GM19395 (cell line): Measurements from ENCODE around the gene ADGRB3.
"Not testable (repeated sequence)": the region's sequence is repeated elsewhere in the genome, so short reads cannot be mapped to it uniquely, and the experiment has no call there.

Experiments used
- ATAC-seq: cut with Tn5 transposase; IDR thresholded peaks from one replicate; pipeline ENCODE4 v1.9.1; 2021; ENCODE audit warnings: mild to moderate bottlenecking, moderate library complexity; ENCODE audit not compliant: unreplicated experiment

The ADGRB3 gene

DNA sequence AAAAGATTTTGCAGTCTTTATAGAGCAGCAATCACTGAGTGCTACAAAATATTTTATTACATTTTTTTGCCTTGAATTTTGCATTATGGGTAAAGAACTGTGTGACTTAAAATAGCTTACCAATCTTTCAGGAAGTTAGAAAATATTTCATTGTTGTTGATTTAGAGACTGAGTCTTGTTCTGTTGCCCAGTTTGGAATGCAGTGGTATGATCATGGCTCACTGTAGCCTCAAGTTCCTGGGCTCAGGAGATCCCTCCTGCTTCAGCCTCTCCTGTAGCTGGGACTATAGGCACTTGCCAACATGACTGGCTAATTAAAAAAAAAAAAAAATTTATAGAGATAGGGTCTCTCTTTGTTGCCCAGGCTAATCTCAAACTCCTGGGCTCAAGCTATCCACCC is 100.8 kb downstream of the ADGRB3 start:
- no peak for ATAC-seq

DNA sequence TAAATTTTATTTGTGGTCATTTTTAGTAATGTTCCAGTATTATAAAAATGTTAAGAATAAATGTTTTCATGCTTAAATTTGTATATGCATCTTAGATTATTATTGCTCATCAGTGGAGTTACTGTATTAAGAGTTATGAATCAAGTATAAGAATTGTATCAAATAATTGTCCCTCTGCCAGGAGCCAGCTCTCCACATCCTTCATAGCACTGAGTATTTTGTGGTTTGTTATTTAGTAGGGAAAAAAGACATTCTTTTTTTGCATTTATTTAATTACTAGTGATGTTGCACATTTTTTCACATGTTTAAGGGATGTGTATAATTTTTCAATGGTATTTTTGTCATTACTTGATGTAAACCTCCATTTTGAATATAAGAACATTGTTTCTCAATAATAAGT is 102.0 kb downstream of the ADGRB3 start:
- ATAC-seq: no peak

DNA sequence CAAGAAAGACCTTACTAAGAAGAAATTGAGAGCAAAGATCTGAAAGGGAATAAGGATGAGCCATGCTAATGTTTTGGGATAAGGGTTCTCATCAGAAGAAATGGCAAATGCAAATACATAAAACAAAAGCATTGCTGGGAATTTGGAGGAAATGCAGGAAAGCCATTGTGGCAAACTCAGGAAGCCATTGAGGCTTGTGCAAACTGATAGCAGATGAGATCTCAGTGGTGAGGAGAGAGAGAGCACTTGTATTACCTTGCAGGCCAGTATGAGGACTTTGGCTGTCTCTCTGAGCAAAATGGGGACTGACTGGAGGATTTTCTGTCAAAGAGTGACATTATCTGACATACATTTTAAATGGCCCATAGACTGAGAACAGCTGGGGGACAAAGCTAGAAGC is 103.0 kb downstream of the ADGRB3 start:
- ATAC-seq: no peak

DNA sequence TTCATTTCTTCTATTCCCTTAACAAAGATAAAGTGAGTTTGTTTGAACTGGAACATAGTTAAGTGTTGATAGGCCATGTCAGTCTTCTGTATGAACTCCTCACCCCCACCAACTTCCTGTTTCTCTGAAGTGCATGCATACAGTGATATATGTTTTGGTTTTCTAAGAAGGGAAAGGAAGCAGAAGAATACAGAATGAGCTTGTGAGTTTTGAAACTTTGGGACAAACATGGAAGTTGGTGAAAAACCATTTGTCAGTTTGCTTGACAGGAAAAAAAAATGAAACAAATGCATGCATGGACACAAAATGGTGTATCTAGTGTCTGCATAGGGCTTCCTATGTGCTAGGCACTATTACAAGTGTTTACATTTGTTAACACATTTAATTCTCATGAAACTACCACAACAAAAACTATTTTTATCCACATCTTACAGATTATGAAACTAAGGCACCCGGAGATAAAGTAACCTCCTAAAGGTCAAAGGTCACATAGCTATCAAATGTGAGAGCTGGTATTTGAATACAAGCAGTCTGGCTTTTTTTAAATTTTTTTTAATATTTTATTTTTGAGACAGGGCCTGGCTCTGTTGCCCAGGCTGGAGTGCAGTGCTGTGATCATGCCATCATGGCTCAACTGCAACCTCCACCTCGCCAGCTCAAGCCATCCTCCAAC is 105.9 kb downstream of the ADGRB3 start:
- peak; percentile 67 for ATAC-seq

DNA sequence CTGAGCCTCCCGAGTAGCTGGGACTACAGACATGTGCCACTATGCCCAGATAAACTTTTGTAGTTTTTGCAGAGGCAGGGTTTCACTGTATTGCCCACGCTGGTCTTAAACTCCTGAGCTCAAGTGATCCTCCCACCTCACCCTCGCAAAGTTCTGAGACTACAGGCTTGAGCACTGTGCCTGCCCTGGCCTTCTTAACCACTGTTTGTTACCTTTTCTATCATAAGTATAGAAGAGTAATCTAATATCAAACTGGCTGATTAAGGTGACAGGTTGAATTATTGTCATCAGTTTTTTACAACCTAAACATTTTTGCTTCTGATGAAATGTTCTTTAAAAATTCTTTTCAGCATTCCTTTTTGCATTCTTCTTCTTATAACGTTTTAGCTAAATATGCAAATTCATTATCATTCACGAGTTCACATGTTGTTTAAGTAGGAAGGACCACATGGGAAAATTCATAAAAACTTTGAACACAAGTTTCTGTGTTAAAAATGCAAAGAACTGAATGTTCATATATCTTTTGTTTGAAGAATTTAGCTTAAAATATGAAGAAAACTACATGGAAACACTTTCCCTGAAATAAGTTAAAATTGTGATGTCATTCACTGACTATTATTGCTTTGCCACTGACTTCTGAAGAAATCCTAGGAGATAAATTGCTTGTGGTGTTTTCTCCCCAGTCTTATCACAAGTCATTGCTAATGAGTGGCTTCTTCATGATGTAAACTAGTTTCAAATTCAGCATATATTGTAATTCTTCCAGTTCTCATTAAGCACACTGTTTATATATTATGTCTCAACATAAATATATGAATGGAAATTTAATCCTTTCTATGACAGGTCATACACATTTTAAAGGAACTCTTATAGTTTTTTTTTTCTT is 106.7 kb downstream of the ADGRB3 start:
- ATAC-seq: peak; percentile 5

DNA sequence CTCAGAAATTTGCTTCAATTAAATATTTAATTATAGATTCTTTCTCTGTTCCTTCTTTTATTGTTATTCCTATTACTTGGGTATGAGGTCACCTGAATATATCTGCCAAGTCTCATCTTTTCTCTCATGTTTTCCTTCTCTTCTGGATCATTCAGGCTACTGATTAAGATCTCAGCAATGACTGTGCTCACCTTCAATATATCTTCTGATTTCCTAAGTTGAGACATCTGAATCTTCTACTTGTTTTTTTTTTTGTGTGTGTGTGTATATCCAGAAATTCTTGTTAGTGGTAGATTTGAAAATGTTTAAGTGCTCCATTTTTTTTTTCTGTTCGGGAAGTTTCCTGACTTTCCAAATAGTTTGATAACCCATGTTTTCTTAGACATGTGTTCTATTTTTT is 108.0 kb downstream of the ADGRB3 start:
- ATAC-seq: no peak

DNA sequence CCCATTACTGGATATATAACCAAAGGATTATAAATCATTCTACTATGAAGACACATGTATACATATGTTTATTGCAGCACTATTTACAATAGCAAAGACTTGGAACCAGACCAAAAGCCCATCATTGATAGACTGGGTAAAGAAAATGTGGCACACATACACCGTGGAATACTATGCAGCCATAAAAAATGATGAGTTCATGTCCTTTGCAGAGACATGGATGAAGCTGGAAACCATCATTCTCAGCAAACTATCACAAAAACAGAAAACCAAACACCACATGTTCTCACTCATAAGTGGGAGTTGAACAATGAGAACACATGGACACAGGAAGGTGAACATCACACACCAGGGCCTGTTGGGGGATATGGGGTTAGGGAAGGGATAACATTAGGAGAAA is 109.3 kb downstream of the ADGRB3 start:
- not testable (repeated sequence) for ATAC-seq

DNA sequence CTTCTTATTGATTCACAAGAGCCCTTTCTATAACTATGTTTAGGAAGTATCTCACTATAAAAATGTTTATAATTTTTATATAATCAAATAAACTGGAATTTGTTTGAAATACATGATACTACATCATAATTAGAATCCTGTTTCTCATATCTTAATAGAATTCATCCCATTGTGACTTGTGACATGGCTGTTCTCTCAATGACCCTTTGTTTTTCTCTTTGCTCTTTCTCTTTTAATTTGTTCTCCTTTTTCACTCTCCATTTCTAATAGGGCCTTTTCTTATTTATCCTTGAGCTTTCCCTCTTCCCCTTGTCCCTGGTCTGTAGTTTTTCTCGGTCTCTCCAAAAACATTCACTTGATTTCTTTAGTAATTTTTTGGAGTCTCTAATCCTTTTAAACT is 111.3 kb downstream of the ADGRB3 start:
- no peak for ATAC-seq

DNA sequence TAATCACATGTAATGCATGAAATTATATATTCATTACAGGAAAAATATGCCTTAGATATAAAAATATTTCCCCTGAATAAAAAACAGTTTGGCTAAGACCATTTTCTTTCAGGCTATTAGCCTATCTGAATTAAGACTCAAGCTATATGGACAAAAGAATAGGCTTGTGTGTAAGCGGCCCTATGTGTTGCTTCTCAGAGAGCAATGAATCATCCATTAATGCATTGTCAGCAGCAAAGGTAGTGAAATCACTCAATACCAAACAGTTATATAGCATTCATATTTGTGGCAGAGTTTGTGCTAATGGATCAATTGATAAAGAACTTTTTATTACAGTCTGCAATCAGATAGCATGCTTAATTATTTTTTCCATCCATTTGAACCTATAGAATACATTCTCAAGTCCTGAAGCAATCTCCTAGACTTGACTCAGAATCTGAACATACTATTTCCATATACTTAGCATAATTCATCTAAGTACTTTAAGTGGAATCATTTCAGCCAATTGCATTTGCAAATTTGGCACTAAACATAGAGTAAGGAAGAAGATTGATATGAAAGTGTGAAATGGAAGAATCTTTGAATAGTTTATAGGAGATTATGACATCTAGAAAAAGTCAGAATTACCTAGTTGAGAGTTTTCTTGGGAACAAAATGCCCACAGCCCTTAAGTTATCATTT is 112.2 kb downstream of the ADGRB3 start:
- ATAC-seq: no peak

DNA sequence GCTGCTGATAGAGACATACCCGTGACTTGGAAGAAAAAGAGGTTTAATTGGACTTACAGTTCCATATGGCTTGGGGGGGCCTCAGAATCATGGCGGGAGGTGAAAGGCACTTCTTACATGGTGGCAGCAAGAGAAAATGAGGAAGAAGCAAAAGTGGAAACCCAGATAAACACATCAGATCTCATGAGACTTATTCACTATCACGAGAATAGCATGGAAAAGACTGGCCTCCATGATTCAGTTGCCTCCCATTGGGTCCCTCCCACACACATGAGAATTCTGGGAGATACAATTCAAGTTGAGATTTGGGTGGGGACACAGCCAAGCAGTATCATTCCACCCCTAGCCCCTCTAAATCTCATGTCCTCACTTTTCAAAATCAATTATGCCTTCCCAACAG is 112.8 kb downstream of the ADGRB3 start:
- not testable (repeated sequence) for ATAC-seq

DNA sequence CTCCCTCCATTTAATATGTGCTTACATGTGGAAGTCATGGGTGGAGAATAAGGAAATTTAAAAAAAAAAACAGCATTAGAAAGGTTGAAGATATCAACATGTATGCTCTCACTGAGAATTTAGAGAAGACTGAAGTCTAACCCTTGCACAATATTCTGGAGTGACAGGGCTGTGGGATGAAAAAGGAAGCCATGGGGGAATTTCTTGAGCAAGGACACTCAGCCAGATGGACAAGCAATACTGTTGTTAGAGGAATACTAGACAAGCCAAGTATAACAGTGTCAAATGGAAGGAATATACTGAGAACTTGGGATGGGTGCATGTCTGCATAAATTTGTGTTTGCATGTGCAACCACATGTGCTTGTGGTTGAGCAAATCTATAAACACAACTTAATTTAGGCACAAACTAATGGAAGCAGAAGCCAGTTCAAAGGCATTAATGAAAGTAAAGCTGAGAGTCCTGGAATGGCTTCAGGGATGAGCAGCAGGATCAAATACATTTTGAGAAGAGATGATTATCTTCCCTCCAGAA is 119.7 kb downstream of the ADGRB3 start:
- no peak for ATAC-seq

DNA sequence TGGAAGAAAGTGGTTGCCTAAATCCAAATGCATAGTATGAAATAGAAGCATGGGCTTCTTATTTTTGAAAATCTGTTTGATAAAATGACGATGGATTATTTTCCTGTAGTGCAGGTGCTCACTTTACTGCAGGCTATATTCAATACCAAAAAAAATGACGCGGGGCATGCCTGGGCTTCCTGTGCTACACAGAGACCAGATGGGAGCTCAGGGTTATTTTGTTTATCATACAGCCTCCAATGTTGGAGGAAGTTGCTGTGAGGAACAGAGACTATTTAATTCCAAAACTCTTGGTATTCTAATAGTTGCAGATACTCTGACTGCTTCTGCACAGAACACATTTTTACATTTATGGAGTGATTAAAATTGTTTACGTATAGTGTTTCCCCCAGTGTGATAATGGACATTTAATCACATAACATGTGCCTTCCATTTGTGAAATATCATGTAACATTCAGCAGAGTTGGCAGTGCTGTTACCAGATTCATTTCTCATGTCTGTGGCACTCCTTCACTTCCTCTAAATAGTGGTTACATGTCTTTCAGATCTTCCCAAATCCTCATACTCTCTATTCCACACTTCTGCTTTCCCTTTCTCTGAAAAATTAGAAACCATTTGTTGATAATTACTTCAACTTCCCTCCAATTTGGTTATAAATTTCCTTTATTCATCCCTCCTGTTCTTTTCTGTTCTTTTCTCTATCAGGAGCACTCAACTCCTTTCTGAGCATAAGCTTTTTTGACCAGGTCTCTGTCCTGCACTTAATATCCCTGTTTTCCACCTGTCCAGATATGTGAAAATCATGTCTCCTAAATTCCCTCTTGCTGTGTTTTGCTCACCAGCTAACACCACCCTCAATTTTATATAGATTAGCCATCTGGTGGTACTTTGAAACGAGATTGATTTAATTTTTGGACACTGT is 121.6 kb downstream of the ADGRB3 start:
- ATAC-seq: no peak

DNA sequence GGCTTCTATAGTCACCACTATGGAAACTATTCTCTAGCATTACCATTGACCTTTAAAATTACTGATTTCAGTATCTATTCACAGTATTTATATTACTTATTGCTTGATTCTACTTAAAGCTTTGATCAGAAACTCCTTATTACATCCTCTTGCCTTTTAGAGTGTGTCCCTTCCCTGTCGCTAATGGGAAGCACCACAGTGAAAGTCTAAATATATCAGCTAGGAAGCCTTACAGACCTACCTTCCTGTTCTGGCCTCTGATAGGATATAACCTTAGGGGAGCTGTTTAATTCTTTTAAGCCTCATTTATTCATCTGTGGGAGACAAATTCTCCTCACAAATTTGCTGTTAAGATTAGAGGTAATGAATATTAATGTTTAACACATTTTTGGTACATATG is 122.7 kb downstream of the ADGRB3 start:
- ATAC-seq: no peak

DNA sequence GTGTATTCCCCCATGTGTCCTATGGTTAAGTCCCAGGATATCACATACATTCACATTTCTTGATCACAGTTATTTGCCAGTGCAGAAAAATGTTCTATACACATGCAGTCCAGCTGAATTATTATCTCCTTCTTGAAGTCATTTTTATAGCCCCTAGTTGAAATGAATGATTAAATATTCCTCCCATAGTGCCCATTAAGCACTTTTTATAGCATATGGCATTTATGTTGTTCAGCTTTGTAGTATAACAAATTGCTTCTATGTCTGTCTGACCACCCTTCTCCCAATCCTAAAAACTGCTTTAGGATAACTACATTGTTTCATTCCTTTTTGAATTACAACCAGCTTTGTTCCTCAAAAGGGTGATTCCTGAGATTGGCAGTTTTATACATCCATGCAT is 123.5 kb downstream of the ADGRB3 start:
- ATAC-seq: no peak

DNA sequence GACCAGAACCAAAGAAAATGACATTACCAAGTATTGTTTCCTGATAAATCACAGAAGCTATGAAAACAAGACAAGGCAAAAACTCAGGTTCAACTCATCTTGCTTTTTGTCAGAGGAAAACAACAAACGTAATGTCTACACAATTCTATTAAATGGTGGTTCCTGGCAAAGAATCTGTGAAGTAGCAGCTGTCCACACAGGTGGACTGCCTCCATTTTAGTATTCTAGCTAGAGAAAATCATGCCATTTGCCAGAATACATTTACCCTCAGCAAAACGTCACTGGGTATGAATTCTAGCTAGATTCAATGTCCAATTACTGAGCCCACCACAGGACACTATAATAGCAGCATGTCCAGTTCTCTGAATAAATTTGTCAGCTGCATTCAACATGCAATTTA is 125.4 kb downstream of the ADGRB3 start:
- no peak for ATAC-seq

DNA sequence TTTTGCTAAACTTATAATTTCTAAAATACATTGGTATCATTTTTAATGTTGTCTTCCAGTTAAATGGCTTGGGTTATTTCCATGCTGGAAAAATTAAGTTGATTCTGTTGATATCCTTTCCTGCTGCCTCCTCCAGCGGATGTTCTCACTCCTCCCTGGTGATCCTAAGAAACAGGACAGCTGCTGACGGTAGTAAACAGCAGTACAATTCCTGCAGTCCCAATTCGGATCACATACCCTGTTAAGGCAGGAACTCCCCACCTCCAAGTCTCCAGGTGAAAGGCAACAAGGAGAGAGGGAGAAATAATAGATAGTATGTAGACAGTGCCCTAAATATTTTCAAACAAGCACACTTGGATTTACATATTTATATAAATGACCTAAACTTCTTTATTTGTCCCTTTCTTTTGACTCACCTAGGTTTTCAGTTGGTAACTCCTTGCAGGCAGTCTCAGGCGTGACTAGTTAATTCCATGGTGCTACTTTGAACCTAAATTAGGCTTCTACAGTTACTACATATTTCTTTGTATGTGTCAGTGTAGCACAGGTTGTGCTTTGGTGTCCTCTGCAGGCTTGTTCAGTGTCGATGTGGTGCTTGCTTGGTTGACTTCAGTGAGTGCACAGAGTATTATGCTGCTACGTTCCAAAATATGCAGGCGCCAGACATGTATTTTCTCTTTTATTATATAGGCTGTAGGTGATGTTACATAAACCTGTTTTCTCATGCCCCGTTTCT is 126.0 kb downstream of the ADGRB3 start:
- ATAC-seq: no peak

DNA sequence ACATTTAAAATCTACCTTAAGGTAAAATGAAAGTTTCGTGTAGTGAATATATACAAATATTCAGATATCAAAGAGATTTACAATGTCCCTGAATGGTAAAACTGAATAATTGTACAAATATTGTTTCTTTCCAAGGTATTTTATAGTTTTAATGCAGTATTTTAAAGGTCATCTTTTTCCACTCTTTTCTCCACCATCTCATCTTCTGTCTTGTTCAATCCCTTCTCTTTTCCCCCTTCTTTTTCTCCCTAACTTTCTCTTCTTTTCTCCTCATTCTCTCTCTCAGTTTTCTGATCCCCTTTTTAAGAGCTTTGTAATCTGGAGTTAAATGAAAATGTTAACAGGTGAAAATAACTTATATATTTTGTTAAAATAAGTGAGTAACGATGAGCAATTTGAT is 126.9 kb downstream of the ADGRB3 start:
- ATAC-seq: no peak

DNA sequence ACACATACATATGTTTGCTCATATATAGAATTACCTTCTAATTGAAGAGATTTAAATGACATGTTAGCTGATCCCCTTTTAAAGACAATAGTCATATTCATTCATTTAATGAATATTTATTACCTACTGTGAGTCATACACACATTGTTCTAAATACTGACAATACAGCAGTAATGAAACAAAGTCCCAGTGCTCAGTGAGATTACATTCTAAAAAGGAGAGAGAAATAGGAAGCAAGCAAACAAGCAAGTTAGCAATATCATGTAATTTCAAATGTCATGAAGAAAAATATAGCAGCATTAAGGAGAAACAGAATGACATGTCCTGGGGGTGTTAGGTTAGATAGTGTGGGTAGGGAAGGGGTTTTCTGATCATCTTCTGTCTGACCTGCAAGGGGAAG is 136.3 kb downstream of the ADGRB3 start:
- no peak for ATAC-seq

DNA sequence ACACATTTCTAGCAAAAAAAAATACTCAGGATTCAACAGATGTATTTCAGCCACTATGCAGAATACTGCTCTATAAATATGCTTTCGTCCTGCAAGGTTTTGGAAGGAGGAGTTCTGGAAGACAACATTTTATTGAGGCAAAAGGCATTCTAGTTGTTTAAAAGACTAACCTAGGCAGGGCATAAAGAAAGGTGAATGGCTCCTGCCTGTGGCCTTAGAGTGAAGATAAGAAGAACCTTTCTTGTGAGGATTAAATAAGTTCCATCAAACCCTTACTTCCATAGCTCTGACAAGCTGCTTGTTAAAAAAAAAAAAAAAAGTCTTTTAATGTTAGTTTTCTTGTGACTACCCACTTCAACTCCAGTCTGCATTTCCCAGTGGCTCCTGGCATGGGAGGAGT is 139.8 kb downstream of the ADGRB3 start:
- no peak for ATAC-seq

DNA sequence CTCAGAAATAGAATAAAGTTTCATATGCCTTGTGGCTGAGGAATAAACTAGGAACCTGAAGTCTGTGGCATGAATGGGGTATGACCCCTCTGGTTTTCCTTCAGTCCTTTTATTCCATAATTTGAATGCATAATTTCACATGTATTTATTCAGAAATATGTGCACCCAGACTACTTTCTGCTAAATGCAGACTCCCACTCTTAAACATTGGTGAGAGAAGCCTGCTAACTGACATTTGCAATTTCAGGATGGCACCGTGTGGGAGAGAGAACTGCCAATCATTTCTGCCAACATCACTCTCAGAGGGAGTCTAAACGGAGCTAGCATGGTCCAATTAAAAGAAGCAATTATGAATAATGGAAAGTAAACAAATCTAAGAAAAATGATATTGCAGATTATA is 141.3 kb downstream of the ADGRB3 start:
- no peak for ATAC-seq
